DMS 273 treated with DMSO at 0.1 percent for 48 hours (cell line): ENCODE results near the gene KRTAP4-16.
A peak's percentile ranks its signal among the peaks of the same experiment; 100 is the strongest.
"Not testable (repeated sequence)": the region's sequence is repeated elsewhere in the genome, so short reads cannot be mapped to it uniquely, and the experiment has no call there.

Source experiments
- DNase-seq: peaks from one replicate; lab custom pipeline; 2025; lab: John Stamatoyannopoulos, UW

The KRTAP4-16 gene

GRCh38 chr17:41073676-41074075, 28.3 kb downstream of the KRTAP4-16 start:
- DNase-seq, result no peak

- DNase-seq, result peak; percentile 14
Measured at GRCh38 chr17:41071606-41072360, 30.2 kb downstream of the KRTAP4-16 start.

- DNase-seq, result no peak
Measured at GRCh38 chr17:41069031-41069430, 33.0 kb downstream of the KRTAP4-16 start.

- no peak for DNase-seq
Measured at GRCh38 chr17:41067281-41067680, 34.7 kb downstream of the KRTAP4-16 start.

- no peak for DNase-seq
Measured at GRCh38 chr17:41065829-41066624, 36.0 kb downstream of the KRTAP4-16 start, which contains the start of gene KRTAP2-4. KRTAP2-4 (minus strand) TSS chr17:41065879; CDS start chr17:41065845, 34 bp downstream.

- not testable (repeated sequence) for DNase-seq
Measured at GRCh38 chr17:41065016-41065689, 36.9 kb downstream of the KRTAP4-16 start.

GRCh38 chr17:41064301-41064700, 37.7 kb downstream of the KRTAP4-16 start:
- no peak for DNase-seq

GRCh38 chr17:41063449-41063848, 38.6 kb downstream of the KRTAP4-16 start:
- no peak for DNase-seq

GRCh38 chr17:41061964-41062363, 40.0 kb downstream of the KRTAP4-16 start:
- DNase-seq, result no peak

GRCh38 chr17:41060052-41060604, 41.9 kb downstream of the KRTAP4-16 start, which contains the start of gene KRTAP2-3:
KRTAP2-3 (minus strand) TSS chr17:41060114; CDS start chr17:41060050, 64 bp downstream.
- DNase-seq, result no peak

- DNase-seq, result not testable (repeated sequence)
Measured at GRCh38 chr17:41059276-41060051, 42.5 kb downstream of the KRTAP4-16 start.

GRCh38 chr17:41058741-41059140, 43.3 kb downstream of the KRTAP4-16 start:
- DNase-seq, result no peak

- DNase-seq, result no peak
Measured at GRCh38 chr17:41057547-41057946, 44.5 kb downstream of the KRTAP4-16 start.

GRCh38 chr17:41055130-41055529, 46.9 kb downstream of the KRTAP4-16 start, which contains the start of gene KRTAP2-2:
KRTAP2-2 (minus strand) TSS chr17:41055230; CDS start chr17:41055211, 19 bp downstream.
- not testable (repeated sequence) for DNase-seq

- not testable (repeated sequence) for DNase-seq
Measured at GRCh38 chr17:41054556-41054955, 47.5 kb downstream of the KRTAP4-16 start.

GRCh38 chr17:41054025-41054424, 48.0 kb downstream of the KRTAP4-16 start:
- no peak for DNase-seq

GRCh38 chr17:41052566-41052965, 49.4 kb downstream of the KRTAP4-16 start:
- no peak for DNase-seq
